Epidermal melanocyte (primary cell): Measurements from ENCODE around the gene GARIN5B.
"Not testable (repeated sequence)": the region's sequence is repeated elsewhere in the genome, so short reads cannot be mapped to it uniquely, and the experiment has no call there.

Source experiments
- DNase-seq: peaks from one replicate; pipeline ENCODE4 v3.0.0; 2011; ENCODE audit warnings: low spot score; ENCODE audit not compliant: insufficient read length

Gene GARIN5B

DNA sequence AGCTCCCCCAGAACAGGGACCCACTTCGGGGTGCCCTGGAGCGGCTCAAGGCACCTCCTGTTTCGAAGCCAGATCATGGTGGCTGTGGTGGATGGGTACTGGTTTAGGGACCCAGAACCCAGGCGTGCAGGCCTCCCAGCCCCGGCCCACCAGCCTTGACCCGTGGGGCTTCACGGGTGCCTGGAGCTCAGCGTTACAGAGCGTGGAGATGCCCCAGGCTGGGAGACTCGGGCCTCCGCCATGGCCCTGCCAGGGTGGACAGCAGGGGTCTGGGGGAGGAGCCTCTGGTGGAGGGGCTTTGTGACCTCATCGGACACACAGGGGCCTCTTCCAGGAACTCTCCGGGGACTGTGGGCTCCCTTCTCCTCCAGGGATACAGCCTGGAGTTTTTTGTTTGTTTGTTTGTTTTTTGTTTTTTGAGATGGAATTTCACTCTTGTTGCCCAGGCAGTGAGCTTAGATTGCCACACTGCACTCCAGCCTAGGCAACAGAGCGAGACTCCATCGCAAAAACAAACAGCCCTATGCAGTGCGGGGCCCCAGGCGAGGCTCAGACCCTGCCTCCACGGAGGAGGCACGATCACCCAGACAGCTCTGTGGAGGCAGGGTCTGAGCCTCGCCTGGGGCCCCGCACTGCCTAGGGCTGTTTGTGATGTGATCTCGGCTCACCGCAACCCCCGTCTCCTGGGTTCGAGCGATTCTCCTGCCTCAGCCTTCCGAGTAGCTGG is at the start of gene GARIN5B:
Gene GARIN5B (minus strand): TSS at position 271 of the 727 bp plus-strand sequence. CDS start 194 bp downstream, at position 77.
- DNase-seq: no peak

DNA sequence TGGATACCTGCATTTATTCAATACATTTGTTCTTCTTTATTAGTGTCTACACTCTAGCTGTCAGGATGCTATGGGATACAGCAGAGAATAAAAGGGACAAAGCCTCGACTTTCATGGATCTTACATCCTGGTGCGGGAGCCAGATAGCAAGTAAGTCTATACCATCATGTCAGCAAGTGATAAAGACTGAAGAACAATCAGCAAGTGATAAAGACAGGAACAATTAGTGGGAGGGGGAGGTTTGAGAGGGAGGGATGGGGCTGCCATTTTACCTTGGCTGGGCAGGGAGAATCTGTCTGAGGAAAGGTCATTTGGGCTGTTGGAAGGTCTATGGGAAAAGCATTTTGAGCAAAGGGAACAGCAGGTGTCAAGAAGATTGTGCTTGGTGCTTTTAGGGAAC is 47.1 kb upstream of the GARIN5B start:
- no peak for DNase-seq

DNA sequence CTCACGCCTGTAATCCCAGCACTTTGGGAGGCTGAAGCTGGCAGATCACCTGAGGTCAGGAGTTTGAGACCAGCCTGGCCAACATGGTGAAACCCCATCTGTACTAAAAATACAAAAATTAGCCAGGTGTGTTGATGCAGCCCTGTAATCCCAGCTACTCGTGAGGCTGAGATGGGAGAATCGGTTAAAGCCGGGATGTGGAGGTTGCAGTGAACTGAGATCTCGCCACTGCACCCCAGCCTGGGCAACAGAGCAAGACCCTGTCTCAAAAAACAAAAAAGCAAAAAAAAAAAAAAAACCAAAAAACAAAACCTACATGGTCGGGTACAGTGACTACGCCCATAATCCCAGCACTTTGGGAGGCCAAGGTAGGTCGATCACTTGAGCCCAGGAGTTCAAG is 46.1 kb upstream of the GARIN5B start:
- DNase-seq: not testable (repeated sequence)

DNA sequence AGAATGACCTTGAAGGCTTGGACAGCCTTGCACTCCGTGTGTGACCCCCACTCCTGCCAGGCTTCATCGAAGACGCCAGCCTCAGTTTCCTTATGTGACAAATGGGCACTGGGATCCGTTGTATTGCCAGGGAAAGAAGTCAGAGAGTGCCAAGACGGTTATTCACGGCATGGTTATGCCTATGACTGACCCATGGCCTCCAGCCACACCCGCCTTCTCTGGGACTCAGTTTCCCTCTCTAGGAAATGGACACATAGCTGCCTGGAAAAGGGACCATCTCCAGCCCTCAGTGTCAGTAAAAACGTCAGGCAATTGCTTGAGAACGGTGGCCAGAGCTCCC is 45.4 kb upstream of the GARIN5B start:
- DNase-seq: no peak

DNA sequence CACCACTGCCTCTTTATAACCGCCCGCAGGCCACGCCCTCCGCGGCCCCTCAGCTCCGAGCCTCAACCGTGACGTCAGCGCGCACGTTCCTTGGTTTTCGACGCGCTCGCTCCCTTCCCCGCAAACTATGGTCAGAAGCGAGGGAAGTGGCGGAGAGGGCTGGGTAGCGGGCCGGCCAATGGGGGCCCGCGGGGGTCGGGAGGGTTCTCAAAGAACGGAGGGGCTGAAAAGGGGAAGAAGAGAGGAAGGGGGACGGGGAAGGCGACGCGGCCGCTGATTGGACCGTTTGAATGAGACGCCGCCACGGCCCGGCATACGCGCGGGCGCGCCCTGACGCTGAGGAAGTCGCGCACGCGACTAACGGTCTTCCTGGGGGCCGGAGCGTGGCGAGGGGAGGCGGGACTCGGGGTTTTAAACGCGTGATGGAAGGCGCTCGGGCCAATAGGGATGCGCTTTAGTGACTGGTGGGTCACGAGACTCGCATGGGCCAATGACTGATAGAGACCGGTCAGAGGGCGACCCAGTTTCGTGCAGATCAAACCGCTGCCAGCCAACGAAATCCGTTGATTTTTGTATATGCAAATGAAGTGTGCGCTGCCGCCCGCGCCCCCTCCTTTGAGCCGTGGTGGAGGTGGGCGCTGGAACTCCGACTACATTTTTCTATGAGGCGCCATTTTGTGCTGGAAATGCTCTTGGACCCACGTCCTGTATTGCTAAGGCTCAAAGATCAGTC is 44.9 kb upstream of the GARIN5B start:
- DNase-seq: peak; percentile 100

DNA sequence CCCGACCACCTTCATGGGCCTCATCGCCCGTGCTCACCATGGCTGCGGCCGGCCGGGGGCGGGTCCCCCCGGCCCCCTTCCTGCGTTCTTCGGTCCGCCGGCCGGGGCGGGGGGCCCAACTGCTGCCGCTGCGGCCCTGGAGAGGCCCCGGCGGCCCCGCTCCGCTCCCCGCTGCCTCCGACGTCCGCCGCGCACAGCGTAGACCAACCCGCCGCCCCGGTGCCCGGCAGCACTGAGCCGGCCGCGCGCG is 44.4 kb upstream of the GARIN5B start, which contains the start of gene UBE2S:
Gene UBE2S (minus strand): TSS at position 239 of the 250 bp plus-strand sequence. CDS start 199 bp downstream, at position 40.
- DNase-seq: not testable (repeated sequence)

DNA sequence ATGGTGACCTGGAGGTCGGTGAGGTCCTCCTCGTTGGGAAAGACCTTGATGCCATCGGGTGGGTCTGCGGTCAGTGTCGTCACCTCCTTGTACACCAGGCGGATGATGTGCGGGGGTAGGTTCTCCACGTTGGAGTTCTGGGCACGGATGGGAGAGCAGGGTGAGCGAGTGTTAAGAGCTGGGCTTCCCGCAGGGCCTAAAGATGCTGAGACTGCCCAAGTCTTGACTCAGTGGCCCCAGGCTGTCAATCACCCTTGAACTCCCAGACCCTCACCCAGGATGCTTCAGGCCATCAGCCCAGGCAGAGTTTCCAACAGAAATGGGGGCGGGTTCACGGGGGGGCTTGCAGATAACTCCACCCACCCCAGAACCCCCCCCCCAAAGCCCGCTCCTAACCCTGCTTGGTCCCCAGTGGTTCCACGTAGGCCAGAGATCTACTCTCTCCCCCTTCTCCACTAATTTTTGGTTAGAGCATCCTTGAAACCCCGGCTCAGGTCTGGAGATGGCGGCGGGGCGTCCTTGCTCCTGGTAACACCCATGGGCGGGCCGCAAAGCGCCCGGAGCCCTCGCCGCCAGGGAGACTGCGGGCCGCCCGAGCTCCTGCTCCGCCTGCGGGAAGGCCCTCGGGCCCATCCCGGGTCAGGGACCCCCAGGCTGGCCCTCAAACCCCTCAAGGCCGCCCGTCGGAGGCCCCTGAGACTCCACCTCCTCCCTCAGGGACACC is 43.9 kb upstream of the GARIN5B start:
- peak; percentile 44 for DNase-seq

DNA sequence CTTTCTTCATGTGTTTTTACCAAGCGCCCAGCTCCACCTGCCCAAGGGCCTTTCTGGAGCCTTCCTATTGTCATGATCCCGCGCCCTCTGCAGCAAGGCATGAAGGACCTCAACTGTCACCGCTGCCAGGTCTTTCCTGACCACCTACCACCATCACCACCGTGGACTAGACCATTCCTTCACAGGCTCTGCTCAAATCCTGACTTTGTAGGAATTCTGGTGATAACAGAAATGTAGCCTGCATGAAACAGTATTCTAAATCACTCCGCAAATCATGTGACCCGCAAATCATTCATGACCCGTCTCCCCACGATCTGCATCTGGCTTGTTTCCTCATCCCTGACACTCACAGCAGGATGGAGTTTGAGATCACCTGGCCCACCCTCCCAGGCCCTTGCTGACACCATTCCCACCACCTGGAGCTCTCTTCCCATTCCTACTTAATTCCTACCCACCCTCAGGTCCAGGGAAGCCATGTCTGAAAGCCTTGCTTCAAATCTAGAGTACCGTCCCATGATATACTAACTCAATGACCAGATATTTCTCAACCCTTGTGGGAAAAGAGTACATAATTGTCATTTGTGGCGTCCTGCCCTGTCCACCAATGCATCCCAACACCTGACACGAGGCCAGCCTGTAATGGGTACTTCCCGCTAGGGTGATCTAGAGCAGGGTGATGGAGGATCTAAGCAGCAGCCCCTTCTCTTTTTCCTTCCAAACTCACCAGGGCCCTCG is 43.2 kb upstream of the GARIN5B start:
- DNase-seq: peak; percentile 20

DNA sequence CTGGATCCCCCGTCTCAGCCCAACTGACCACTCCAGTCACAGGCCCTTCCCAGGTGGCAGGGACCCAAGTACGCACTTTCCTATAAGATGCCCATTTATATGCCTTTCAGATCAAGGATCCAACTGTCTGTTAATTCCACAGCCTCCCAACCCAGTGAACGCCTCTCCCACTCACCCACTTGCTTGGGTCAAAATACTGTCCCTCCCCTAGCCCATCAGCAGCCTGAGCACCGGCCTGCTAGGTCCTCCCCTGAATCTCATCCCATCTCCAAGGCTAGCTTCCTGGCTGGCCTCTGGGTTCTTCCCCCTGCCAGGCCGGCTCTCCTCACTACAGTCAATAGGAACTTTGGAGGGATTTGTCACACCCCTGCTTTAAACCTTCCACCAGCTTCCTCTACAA is 42.6 kb upstream of the GARIN5B start:
- no peak for DNase-seq

DNA sequence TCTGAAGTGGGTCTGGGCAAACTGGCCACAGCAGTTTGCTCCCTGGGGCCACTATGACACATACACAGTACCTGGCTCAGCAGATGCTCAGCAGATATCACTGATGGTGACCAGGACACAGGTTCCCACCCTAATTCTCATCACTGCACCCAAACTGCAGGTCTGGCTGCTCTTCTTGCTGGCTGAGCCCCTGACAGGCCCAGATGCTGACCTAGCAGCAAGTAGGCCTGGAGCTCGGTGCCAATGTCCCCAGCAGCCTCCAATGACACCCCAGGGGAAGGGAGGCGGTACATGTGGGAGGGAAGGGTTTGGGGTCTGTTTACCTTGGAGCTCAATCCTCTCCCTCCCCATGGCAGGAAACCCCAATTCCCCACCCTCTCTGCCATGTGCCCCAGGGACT is 39.4 kb upstream of the GARIN5B start:
- no peak for DNase-seq

DNA sequence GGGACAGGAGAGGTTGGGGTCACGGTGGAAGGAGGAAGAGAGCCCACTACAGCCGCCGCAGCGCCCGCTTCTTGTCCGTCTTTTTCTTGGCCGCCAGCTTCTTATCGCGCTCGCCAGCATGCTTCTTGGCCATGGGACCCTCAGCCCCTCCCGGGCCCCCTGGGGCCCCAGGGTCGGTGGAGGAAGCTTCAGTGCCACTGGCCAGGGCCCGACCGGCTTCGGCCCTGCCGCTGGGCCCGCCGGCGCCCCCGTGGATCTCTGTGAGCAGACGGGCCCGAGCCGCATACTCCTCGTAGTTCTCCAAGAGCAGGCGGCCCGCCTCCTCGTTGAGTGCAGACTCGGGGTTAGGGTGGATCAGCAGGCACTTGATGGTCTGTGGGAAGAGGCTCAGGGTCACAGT is 38.3 kb upstream of the GARIN5B start:
- DNase-seq: not testable (repeated sequence)

DNA sequence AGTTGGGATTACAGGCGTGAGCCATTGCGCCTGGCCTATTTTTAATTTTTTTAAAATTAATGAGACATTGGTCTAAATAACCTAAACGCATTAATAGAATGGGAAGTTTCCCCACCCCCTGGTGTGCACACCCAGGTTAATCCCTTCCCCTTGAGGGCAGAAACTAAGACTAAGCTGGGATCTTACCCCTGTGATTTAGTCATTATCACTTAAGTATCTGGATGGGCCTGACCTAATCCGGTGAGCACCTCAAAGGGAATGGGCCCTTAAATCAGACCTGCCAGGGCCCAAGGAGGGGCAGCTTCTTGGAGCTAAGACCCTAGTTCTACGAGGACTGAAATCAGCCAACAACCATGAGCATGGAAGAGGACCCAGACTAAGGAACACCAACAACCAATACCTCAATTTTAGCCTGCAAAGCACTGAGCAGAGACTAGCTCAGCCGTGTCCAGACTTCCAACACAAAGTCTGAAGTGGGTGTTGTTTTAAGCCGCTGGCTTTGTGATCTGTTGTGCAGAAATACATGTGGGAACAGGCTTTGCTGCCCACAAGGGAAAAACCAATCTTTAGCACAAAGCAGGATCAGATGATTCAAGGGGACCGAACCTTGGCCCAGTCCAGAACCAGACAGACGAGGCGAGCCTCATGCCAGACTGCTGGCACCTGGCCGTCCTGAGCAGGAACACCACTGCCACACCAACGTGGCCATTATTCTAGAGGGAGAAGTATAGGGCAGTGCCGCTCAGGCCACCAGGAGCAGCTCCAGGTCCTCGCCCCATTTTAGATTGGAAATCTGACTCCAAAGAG is 37.4 kb upstream of the GARIN5B start:
- no peak for DNase-seq

DNA sequence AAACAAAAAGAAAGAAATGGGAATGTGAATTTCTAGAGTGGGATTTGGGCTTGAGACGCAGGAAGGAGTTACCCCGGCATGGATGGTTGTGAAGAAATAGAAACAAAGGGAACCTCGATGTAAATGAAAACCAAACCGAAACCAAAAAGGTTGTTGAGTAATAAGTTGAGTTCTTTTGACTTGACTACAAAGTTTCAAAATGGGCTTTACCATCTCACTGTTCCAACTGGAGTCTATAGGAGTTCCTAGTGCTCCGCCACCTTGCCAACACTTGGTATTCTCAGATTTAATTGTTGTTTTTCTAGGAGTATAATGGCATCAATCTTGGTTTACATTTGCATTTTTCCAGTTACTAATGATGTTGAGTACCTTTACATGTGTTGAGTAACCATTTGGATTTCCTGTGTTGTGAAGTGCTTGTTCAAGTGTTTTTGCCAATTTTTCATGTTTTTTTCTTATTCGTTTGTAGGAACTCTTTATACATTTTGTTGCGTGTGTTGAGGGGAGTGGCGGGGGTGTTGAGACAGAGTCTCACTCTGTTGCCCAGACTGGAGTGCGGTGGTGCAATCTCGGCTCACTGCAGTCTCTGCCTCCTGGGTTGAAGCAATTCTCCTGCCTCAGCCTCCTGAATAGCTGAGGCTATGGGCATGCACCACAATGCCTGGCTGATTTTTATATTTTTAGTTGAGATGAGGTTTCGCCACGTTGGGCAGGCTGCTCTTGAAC is 35.3 kb upstream of the GARIN5B start:
- DNase-seq: no peak

DNA sequence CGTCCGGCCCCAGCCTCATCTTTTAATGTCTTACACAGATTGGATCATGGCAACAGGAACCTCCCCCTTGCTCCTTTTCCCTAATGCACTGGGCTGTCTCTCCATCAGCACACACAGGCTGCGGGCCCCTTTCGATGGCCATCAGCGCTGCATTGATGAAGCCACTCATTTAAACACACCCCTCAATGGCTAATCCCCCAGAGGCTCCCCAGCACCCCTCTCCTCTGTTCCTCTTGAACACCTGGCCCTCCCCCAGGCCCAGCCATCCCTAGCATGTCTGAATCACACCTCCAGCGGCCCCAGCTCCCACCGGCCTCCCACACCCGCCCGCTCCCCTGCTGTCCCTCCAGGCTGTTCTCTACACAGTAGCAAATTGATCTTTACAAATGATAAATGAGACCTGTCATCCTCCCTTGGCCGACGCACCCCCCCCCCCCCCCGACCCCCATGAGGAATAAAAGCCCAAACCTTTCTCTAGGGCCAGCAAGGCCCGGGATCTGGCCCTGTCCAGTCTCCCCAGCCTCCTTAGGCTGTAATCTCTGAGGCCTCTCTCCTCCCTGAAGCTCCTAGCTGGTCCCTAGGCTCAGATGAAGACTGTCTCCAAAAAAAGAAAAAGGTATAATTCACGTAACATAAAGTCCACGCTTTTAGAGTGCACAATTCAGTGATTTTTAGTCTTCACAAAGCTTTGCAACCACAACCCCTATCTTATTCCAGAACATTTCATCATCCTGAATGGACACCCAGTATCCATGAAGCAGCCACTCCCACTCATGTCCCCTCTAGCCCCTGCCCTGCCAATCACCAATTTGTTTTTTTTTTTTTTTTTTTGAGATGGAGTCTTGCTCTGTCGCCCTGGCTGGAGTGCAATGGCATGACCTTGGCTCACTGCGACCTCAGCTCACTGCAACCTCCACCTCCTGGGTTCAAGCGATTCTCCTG is 30.0 kb upstream of the GARIN5B start:
- no peak for DNase-seq

DNA sequence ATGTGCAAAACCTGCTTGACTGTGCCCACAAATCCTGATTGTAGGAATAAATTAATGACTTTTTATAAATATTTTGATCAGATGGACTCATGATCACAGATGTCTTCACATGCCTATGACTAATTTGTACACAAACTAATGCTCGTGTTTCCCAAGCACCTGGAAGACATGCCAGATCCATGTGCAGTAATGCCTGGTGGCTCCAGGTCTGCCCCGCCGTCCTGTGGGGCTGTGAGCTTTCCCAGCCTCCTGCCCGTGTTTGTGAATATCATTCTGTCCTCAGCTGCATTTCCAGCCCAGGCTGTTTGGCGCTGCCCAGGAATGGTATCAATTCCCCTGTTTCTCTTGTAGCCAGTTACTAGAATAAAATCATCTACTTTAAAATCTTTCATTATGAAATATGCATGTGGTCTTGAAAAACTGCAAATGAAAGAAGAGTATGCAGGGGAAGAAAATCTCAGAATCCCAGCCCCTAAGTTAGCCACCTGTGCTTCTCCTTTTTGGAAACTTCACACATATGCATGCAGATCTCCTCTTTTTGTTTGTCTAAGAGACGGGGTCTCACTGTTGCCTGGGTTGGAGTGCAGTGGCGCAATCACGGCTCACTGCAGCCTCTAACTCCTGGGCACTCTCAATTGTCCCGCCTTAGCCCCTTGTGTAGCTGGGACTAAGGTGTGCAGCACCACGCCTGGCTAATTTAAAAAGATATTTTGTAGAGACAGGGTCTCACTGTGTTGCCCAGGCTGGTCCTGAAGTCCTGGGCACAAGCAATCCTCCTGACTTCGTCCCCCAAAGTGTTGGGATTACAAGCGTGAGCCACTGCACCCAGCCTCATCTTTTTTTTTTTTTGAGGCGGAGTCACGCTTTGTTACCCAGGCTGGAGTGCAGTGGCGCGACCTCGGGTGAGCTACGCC is 28.9 kb upstream of the GARIN5B start:
- peak; percentile 13 for DNase-seq

DNA sequence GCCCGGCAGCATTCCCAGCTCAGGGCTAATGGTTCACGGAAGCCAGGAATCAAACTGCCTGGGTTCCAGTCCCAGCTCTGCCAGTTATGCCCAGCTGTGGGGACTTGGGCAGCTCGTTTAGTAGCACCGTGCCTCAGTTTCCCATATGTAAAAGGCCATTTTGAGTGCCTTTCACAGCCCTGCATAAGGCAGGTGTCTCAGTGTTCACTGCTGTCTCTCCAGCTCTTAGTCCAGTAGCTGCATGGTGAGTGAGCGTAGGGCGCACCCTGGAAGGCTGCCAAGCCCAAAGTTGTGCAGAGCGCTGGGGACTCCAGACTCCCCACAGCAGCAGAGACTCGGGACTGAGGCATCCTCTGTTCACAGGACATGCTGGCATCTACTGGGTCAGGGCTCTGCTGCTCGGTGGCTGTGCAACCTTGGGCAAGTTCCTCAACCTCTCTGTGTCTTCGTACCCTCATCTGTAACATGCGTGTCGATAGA is 28.2 kb upstream of the GARIN5B start:
- DNase-seq: no peak

DNA sequence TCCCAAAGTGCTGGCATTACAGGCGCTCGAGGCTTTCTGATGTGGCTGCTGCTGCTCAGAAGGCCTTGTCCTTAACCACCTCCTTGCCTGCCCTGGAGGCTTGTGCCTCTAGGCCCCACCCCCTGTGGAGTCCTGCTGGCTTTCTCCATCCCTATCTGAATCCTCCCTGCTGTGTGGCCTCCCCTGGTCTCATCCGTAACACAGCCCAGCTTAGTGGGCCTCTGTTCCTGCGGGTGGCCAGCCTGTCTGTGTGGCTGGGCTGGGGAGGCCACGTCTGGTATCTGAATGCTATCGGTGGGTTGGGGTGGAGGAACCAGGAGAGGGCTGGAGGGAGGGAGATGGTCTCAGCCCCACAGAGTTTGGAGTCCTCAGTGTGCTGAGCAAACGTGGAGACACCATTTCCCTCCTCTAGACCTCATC is 27.4 kb upstream of the GARIN5B start:
- DNase-seq: no peak
